Chondrocyte (in vitro differentiated cells): Measurements from ENCODE around the gene IER5. TPM values are rescaled to one million over a fixed set of nuclear protein-coding genes. Genes with fewer than 3 reads are reported as not detected.

Experiments used
- DNase-seq: peaks from one replicate; pipeline ENCODE4 v3.0.0; 2021; ENCODE audit warnings: mixed read lengths, low spot score
- H3K27ac Mint-ChIP-seq: one replicate; pipeline ENCODE4 v1.8.0; 2021; ENCODE audit warnings: mild to moderate bottlenecking, moderate library complexity, mixed read lengths; ENCODE audit not compliant: unreplicated experiment
- H3K27me3 Mint-ChIP-seq: 2 replicates; pipeline ENCODE4 v1.8.0; 2021; ENCODE audit warnings: low read depth, mixed read lengths
- H3K36me3 Mint-ChIP-seq: 2 replicates; pipeline ENCODE4 v1.8.0; 2021; ENCODE audit warnings: low read depth, mixed read lengths
- H3K4me1 Mint-ChIP-seq: 2 replicates; pipeline ENCODE4 v1.8.0; 2021; ENCODE audit warnings: low read depth, mild to moderate bottlenecking, mixed read lengths
- H3K4me3 Mint-ChIP-seq: one replicate; pipeline ENCODE4 v1.8.0; 2021; ENCODE audit warnings: mild to moderate bottlenecking, moderate library complexity, mixed read lengths; ENCODE audit not compliant: unreplicated experiment
- H3K9me3 Mint-ChIP-seq: 2 replicates; pipeline ENCODE4 v1.8.0; 2021; ENCODE audit warnings: low read depth, mixed read lengths
- CTCF ChIP-seq: fragments of 200-600 bp; sonication (generic); IDR thresholded peaks from 2 replicates; pipeline ENCODE4 v1.5.0; 2021; ENCODE audit warnings: antibody characterized with exemption, mild to moderate bottlenecking, moderate library complexity
- total RNA-seq: library from RNA; stranded (reverse); gene quantifications from 3 replicates; pipeline ENCODE4 v1.2.1, GENCODE V29; 2021

IER5 gene
- total RNA-seq, 1 donor from 2014 or later = 15.6 TPM

GRCh38 chr1:181133441-181133951 lies 45.0 kb downstream of the IER5 start:
- no peak for TF ChIP-seq CTCF
- H3K36me3 Mint-ChIP-seq = no peaks in the 10 kb centered on the region
- H3K27ac Mint-ChIP-seq = peak overlapping the region; percentile 29
- H3K4me3 Mint-ChIP-seq = no peak overlapping the region
- no peaks in the 10 kb centered on the region for H3K9me3 Mint-ChIP-seq
- DNase-seq = no peak
- H3K4me1 Mint-ChIP-seq = peaks cover 45% of the 10 kb centered on the region
- H3K27me3 Mint-ChIP-seq = no peaks in the 10 kb centered on the region

GRCh38 chr1:181133969-181134418 lies 45.5 kb downstream of the IER5 start:
- TF ChIP-seq CTCF = no peak
- Mint-ChIP-seq H3K4me1 (peaks cover 41% of the 10 kb centered on the region), H3K27ac (peak overlapping the region; percentile 100), H3K9me3 (no peaks in the 10 kb centered on the region), H3K4me3 (no peak overlapping the region), H3K27me3 (no peaks in the 10 kb centered on the region), H3K36me3 (no peaks in the 10 kb centered on the region)
- no peak for DNase-seq

GRCh38 chr1:181134543-181135436 lies 46.3 kb downstream of the IER5 start:
- peak overlapping the region; percentile 58 for H3K4me3 Mint-ChIP-seq

GRCh38 chr1:181135437-181135731 lies 46.9 kb downstream of the IER5 start:
- Mint-ChIP-seq H3K27me3 (no peaks in the 10 kb centered on the region), H3K36me3 (no peaks in the 10 kb centered on the region), H3K4me1 (peaks cover 46% of the 10 kb centered on the region), H3K27ac (peak overlapping the region; percentile 100), H3K4me3 (peak overlapping the region; percentile 58), H3K9me3 (no peaks in the 10 kb centered on the region)
- peak; percentile 65 for TF ChIP-seq CTCF
- DNase-seq = no peak

More at GRCh38 chr1:181134543-181135436, 46.3 kb downstream of the IER5 start:
- Mint-ChIP-seq H3K27me3 (no peaks in the 10 kb centered on the region), H3K9me3 (no peaks in the 10 kb centered on the region), H3K27ac (peak overlapping the region; percentile 100), H3K4me1 (peaks cover 44% of the 10 kb centered on the region), H3K36me3 (no peaks in the 10 kb centered on the region)
- DNase-seq = no peak
- TF ChIP-seq CTCF = no peak

GRCh38 chr1:181135815-181136737 lies 47.6 kb downstream of the IER5 start:
- Mint-ChIP-seq H3K27ac (peak overlapping the region; percentile 100), H3K27me3 (no peaks in the 10 kb centered on the region), H3K36me3 (no peaks in the 10 kb centered on the region), H3K9me3 (no peaks in the 10 kb centered on the region), H3K4me3 (no peak overlapping the region), H3K4me1 (peaks cover 51% of the 10 kb centered on the region)
- TF ChIP-seq CTCF = no peak
- no peak for DNase-seq
